Central memory CD8-positive, alpha-beta T cell (primary cell): ENCODE measurements around the gene OR2T10.
"Not testable (repeated sequence)": the region's sequence is repeated elsewhere in the genome, so short reads cannot be mapped to it uniquely, and the experiment has no call there.

Experiments
- ATAC-seq: fragments of 150-1000 bp; cut with Tn5 transposase; replicated peaks from 2 replicates; pipeline ENCODE4 v1.10.0; 2022; ENCODE audit warnings: mild to moderate bottlenecking, moderate FRiP score, moderate number of reproducible peaks; ENCODE audit not compliant: poor library complexity, severe bottlenecking; ENCODE audit errors: extremely low read depth
- DNase-seq, 2 donors: peaks; one replicate each; pipeline ENCODE4 v3.0.0; 2021; ENCODE audit warnings: low spot score in 2 of 2
- H3K27ac Mint-ChIP-seq: one replicate; pipeline ENCODE4 v1.8.0; 2022; ENCODE audit warnings: low read depth, mild to moderate bottlenecking, moderate library complexity, mixed read lengths
- H3K27me3 Mint-ChIP-seq: one replicate; pipeline ENCODE4 v1.8.0; 2022; ENCODE audit warnings: mixed read lengths
- H3K36me3 Mint-ChIP-seq: one replicate; pipeline ENCODE4 v1.8.0; 2022; ENCODE audit warnings: mild to moderate bottlenecking, moderate library complexity, mixed read lengths; ENCODE audit not compliant: insufficient read depth
- H3K4me1 Mint-ChIP-seq: one replicate; pipeline ENCODE4 v1.8.0; 2022; ENCODE audit warnings: mixed read lengths
- H3K4me3 Mint-ChIP-seq: one replicate; pipeline ENCODE4 v1.8.0; 2022; ENCODE audit warnings: mild to moderate bottlenecking, moderate library complexity, mixed read lengths
- H3K9me3 Mint-ChIP-seq: one replicate; pipeline ENCODE4 v1.8.0; 2022; ENCODE audit warnings: mixed read lengths

Gene OR2T10

GRCh38 chr1:248585266-248585665 lies 12.2 kb downstream of the OR2T10 start:
- no peak overlapping the region for H3K27ac Mint-ChIP-seq
- H3K4me1 Mint-ChIP-seq = no peaks in the 10 kb centered on the region
- no peak overlapping the region for H3K4me3 Mint-ChIP-seq
- DNase-seq = no peak
- H3K9me3 Mint-ChIP-seq = no peaks in the 10 kb centered on the region
- H3K27me3 Mint-ChIP-seq = peaks cover 39% of the 10 kb centered on the region
- no peak for ATAC-seq
- H3K36me3 Mint-ChIP-seq = no peaks in the 10 kb centered on the region

- no peak overlapping the region for H3K27ac Mint-ChIP-seq
- H3K27me3 Mint-ChIP-seq = peaks cover 26% of the 10 kb centered on the region
- H3K36me3 Mint-ChIP-seq = no peaks in the 10 kb centered on the region
- H3K4me1 Mint-ChIP-seq = no peaks in the 10 kb centered on the region
- ATAC-seq = no peak
- H3K4me3 Mint-ChIP-seq = no peak overlapping the region
- no peak for DNase-seq
- no peaks in the 10 kb centered on the region for H3K9me3 Mint-ChIP-seq
These were observed 21.1 kb downstream of the OR2T10 start for GRCh38 chr1:248576260-248576980.

GRCh38 chr1:248574657-248575056 lies 22.8 kb downstream of the OR2T10 start, which contains the start of gene OR2T34:
TSS of gene OR2T34 (minus strand) at chr1:248574757. CDS start at chr1:248574757, 0 bp downstream.
- H3K27me3 Mint-ChIP-seq = peaks cover 26% of the 10 kb centered on the region
- not testable (repeated sequence) for ATAC-seq, H3K4me1 Mint-ChIP-seq, H3K9me3 Mint-ChIP-seq, DNase-seq, H3K36me3 Mint-ChIP-seq, H3K4me3 Mint-ChIP-seq, H3K27ac Mint-ChIP-seq

DNA sequence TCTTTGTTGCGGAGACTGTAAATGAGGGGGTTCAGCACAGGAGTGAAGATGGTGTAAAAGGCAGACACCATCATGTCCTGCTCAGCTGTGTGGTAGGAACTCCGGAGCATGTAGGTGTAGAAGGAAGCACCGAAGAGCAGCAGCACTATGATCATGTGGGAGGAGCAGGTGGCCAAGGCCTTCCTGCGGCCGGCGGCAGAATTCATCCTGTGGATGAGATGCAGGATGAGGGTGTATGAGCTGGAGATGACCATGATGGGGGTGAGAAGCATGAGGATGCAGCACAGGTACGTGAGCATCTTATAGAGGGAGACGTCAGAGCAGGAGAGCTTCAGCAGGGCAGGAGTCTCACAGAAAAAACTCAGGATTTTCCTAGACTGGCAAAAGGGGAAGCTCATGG lies 23.6 kb downstream of the OR2T10 start:
- H3K27me3 Mint-ChIP-seq = peaks cover 34% of the 10 kb centered on the region
- not testable (repeated sequence) for H3K9me3 Mint-ChIP-seq, ATAC-seq, H3K4me3 Mint-ChIP-seq, H3K36me3 Mint-ChIP-seq, H3K4me1 Mint-ChIP-seq, H3K27ac Mint-ChIP-seq, DNase-seq

- H3K4me1 Mint-ChIP-seq, H3K9me3 Mint-ChIP-seq, H3K27ac Mint-ChIP-seq, H3K36me3 Mint-ChIP-seq, ATAC-seq, H3K4me3 Mint-ChIP-seq, DNase-seq: not testable (repeated sequence)
- H3K27me3 Mint-ChIP-seq = peaks cover 30% of the 10 kb centered on the region
These were observed 25.5 kb downstream of the OR2T10 start for GRCh38 chr1:248572049-248572448.

DNA sequence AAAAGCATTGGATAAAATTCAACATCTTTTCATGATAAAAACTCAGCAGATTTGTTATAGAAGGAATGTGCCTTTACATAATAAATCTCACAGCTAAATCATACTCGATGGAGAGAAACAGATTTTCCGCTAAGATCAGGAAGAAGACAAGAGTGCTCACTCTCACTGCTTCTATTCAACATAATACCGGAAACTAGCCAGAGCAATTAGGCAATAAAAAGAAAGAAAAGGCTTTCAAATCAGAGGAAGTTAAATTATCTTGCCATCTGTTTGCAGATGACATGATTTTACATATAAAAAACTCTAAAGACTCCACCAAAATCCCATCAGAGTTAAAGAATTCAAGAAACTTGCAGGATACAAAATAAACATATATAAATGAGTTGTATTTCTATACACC lies 26.7 kb downstream of the OR2T10 start:
- not testable (repeated sequence) for H3K4me3 Mint-ChIP-seq, DNase-seq, H3K36me3 Mint-ChIP-seq, H3K9me3 Mint-ChIP-seq, H3K4me1 Mint-ChIP-seq, ATAC-seq, H3K27ac Mint-ChIP-seq
- H3K27me3 Mint-ChIP-seq = peaks cover 19% of the 10 kb centered on the region

GRCh38 chr1:248569049-248569448 lies 28.5 kb downstream of the OR2T10 start:
- not testable (repeated sequence) for ATAC-seq, H3K36me3 Mint-ChIP-seq, H3K27ac Mint-ChIP-seq, DNase-seq, H3K9me3 Mint-ChIP-seq, H3K4me3 Mint-ChIP-seq
- Mint-ChIP-seq H3K4me1 (peaks cover 11% of the 10 kb centered on the region), H3K27me3 (peaks cover 11% of the 10 kb centered on the region)

DNA sequence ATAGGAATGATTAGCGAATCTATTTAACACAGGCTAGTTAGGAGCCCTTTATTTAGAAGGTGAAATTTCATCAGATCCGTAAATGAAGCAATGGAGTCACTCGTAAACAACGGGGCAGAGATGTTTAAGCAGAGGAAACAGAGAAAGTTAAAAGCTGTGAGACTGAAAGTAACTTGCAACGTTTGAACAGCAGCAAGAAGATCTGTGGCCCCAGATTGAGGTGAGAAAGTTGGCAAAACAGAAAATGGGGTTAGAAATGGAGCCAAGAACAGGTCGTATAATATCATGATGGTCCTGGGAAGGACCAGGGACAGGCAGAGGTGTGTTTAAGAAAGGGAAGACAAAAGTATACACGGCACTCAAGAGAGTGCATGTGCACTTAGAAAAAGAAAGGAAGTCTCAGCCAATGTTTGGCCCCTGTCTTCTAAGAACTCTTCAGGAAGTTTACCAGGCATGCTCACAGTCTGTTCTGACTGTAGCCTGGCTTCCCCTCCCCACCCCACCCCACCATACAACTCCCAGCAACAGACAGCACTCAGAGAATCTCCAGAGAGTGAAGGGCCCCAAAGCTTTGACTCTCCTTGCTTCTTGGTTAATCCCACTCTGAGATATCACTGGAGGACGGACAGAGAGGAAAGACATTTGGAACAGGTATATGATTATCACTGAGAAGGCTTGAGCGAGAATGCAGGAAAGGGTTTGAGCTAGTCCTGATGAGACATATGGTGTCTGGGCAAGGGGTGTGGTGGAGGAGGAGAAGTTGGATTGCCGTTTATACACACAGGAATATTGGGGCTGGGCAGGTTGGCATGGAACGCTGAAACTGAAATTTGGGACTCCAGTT lies 31.7 kb downstream of the OR2T10 start:
- not testable (repeated sequence) for ATAC-seq, H3K36me3 Mint-ChIP-seq, DNase-seq, H3K9me3 Mint-ChIP-seq
- H3K4me1 Mint-ChIP-seq = peaks cover 11% of the 10 kb centered on the region
- peaks cover 11% of the 10 kb centered on the region for H3K27me3 Mint-ChIP-seq
- H3K27ac Mint-ChIP-seq = peak overlapping the region; percentile 14
- H3K4me3 Mint-ChIP-seq = peak overlapping the region; percentile 64

- not testable (repeated sequence) for H3K27me3 Mint-ChIP-seq, H3K27ac Mint-ChIP-seq, H3K4me3 Mint-ChIP-seq, ATAC-seq, H3K9me3 Mint-ChIP-seq, DNase-seq, H3K36me3 Mint-ChIP-seq
- H3K4me1 Mint-ChIP-seq = peaks cover 11% of the 10 kb centered on the region
These were observed 34.8 kb downstream of the OR2T10 start, which contains the start of gene OR2T29 for GRCh38 chr1:248562672-248563071. TSS of gene OR2T29 (minus strand) at chr1:248562772. CDS start at chr1:248559491, 3,281 bp downstream.

DNA sequence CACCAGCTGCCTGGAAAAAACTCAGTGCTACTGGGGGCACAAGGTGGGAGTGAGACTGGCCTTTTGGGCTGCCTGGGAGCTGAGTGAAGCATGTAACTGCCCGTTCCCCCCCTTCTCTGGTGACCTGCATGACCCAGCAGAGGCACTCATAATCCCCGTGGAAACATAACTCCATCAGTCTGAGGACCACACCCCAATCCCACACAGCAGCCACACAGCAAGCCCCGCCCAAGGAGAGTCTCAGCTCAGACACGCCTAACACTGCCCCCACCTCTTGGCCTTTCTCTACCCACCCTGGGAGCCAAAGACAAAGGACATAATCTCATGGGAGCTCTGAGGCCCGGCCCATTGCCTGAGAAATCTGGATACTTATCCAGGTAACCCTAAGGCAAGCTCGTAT lies 46.5 kb downstream of the OR2T10 start:
- not testable (repeated sequence) for H3K27ac Mint-ChIP-seq, H3K4me3 Mint-ChIP-seq, H3K4me1 Mint-ChIP-seq, H3K9me3 Mint-ChIP-seq, H3K27me3 Mint-ChIP-seq, DNase-seq, H3K36me3 Mint-ChIP-seq, ATAC-seq

GRCh38 chr1:248547383-248547782 lies 50.1 kb downstream of the OR2T10 start:
- H3K36me3 Mint-ChIP-seq, H3K4me3 Mint-ChIP-seq, H3K9me3 Mint-ChIP-seq, H3K27me3 Mint-ChIP-seq, DNase-seq, H3K4me1 Mint-ChIP-seq, H3K27ac Mint-ChIP-seq, ATAC-seq: not testable (repeated sequence)
